Activated B cell treated with CpG ODN at 0.5 μM for 24 hours (primary cell): ENCODE results near the gene NME3. TPM values are rescaled to one million over a fixed set of nuclear protein-coding genes. Genes with fewer than 3 reads are reported as not detected.

Experiments
- ATAC-seq: fragments of 200-7000 bp; cut with Tn5 transposase; one replicate; pipeline ENCODE4 v1.10.0; 2021; ENCODE audit warnings: low read depth, mild to moderate bottlenecking, moderate library complexity
- CTCF ChIA-PET: fragments of 350-600 bp; sonication (Branson Sonifier 250); formaldehyde crosslinking; loops from one replicate; lab custom pipeline; 2021; ENCODE audit warnings: antibody characterized with exemption; lab: Charles Lee
- POLR2A ChIA-PET: fragments of 350-600 bp; sonication (Branson Sonifier 250); formaldehyde crosslinking; loops from one replicate; lab custom pipeline; 2021; ENCODE audit warnings: antibody characterized with exemption; lab: Charles Lee
- DNase-seq: peaks from one replicate; pipeline ENCODE4 v3.0.0; 2022
- H3K27ac Mint-ChIP-seq: one replicate; pipeline ENCODE4 v1.8.0; 2020; ENCODE audit warnings: mixed read lengths
- H3K27me3 Mint-ChIP-seq: one replicate; pipeline ENCODE4 v1.8.0; 2021; ENCODE audit warnings: mixed read lengths
- H3K36me3 Mint-ChIP-seq: one replicate; pipeline ENCODE4 v1.8.0; 2021; ENCODE audit warnings: low read depth, mixed read lengths
- H3K4me1 Mint-ChIP-seq: one replicate; pipeline ENCODE4 v1.8.0; 2021; ENCODE audit warnings: mixed read lengths
- H3K4me3 Mint-ChIP-seq: one replicate; pipeline ENCODE4 v1.8.0; 2020; ENCODE audit warnings: mild to moderate bottlenecking, mixed read lengths
- H3K9me3 Mint-ChIP-seq: one replicate; pipeline ENCODE4 v1.8.0; 2020; ENCODE audit warnings: mixed read lengths
- intact Hi-C: fragments of 100-400 bp; cut with micrococcal nuclease; formaldehyde crosslinking; loops from one replicate; pipeline ENCODE4 v1.15.1; 2024
- total RNA-seq: library from RNA; stranded (reverse); gene quantifications from 2 replicates; pipeline ENCODE4 v1.2.3, GENCODE V29; 2022
- TF ChIP-seq, protein P1 (sequence below): fragments of 200-600 bp; IDR thresholded peaks from one replicate; pipeline ENCODE4 v1.8.0; 2022; ENCODE audit warnings: antibody characterized with exemption, mild to moderate bottlenecking

Gene NME3
- total RNA-seq, 1 donor from 2014 or later, result 57.8 TPM

DNA sequence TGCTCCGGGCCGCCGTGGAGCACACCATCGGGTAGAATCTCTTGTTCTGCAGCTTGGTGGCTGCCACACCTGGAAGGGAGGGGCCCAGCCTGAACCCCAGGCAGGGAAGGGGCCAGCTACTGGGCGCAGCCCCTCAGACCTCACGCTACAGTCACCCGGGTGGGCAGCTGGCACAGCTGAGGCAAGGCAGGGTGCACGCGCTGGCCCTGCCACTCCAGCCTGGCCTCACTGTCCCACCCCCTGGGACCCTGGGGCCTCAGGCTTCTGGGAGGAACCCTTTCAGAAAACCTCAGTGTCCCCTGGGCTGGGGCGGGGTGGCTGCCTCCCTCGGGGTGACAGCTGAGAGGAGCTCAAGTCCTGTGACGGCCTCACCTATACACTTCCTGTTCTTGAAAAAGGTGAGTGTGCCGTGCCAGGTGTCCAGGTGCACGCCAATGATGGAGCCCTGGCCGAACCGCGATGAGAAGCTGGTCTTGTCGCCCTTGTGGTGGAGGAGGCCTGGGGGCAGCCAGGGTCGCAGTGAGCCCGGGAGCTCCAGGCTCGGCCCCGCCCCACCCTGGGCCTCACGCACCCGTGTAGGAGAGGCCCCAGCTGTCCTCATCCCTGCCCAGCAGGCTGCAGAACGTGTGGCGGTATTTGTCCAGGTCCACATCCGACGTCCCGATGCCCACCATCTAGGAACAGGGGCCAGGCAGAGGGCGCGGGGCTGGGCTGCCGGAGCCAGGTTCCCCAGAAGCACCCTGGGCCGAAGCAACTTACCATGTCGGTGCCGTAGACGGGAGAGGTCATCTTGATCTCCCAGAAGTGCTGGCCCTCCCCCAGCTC, 6.2 kb upstream of the NME3 start:
- H3K4me1 Mint-ChIP-seq, result peaks cover 17% of the 10 kb centered on the region
- ATAC-seq (no peak), DNase-seq (no peak)
- no peaks in the 10 kb centered on the region for H3K27me3 Mint-ChIP-seq
- peaks cover 13% of the 10 kb centered on the region for H3K36me3 Mint-ChIP-seq
- intact Hi-C loops, result no loop called here
- H3K4me3 Mint-ChIP-seq, result no peak overlapping the region
- ChIA-PET CTCF (interaction anchor here (0.5 kb wide), 1 partner anchor 176 kb away, joined by 3 read pairs; no protein-coding TSS in a partner anchor), POLR2A (no interaction called here)
- H3K27ac Mint-ChIP-seq, result no peak overlapping the region
- no peaks in the 10 kb centered on the region for H3K9me3 Mint-ChIP-seq
- TF ChIP-seq, protein P1, sequence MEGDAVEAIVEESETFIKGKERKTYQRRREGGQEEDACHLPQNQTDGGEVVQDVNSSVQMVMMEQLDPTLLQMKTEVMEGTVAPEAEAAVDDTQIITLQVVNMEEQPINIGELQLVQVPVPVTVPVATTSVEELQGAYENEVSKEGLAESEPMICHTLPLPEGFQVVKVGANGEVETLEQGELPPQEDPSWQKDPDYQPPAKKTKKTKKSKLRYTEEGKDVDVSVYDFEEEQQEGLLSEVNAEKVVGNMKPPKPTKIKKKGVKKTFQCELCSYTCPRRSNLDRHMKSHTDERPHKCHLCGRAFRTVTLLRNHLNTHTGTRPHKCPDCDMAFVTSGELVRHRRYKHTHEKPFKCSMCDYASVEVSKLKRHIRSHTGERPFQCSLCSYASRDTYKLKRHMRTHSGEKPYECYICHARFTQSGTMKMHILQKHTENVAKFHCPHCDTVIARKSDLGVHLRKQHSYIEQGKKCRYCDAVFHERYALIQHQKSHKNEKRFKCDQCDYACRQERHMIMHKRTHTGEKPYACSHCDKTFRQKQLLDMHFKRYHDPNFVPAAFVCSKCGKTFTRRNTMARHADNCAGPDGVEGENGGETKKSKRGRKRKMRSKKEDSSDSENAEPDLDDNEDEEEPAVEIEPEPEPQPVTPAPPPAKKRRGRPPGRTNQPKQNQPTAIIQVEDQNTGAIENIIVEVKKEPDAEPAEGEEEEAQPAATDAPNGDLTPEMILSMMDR, result no peak

DNA sequence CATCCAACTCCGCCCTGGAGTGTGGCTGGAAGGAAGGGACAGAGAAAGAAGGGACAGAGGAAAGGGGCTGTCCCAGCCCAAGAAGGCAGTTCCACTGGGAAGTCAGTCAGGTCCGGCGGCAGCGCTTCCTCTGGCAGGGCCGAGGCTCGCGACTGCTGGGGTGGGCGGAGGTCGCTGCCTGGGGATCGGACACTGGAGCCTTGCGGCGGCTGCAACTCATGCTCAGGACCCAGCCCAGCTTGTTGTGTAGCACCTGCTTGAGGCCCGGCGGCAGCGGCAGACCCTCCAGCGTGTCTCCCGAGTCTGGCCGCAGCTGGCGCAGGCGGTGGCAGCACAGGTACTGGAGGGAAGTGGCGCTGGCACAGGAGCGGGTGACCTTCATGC, 5.6 kb upstream of the NME3 start:
- DNase-seq (no peak), ATAC-seq (no peak)
- H3K27me3 Mint-ChIP-seq, result no peaks in the 10 kb centered on the region
- no peak overlapping the region for H3K4me3 Mint-ChIP-seq
- TF ChIP-seq, protein P1, result no peak
- intact Hi-C loops, result no loop called here
- CTCF ChIA-PET, result no interaction called here
- H3K27ac Mint-ChIP-seq, result no peak overlapping the region
- H3K4me1 Mint-ChIP-seq, result peaks cover 20% of the 10 kb centered on the region
- H3K9me3 Mint-ChIP-seq, result no peaks in the 10 kb centered on the region
- POLR2A ChIA-PET, result no interaction called here
- H3K36me3 Mint-ChIP-seq, result peaks cover 17% of the 10 kb centered on the region

DNA sequence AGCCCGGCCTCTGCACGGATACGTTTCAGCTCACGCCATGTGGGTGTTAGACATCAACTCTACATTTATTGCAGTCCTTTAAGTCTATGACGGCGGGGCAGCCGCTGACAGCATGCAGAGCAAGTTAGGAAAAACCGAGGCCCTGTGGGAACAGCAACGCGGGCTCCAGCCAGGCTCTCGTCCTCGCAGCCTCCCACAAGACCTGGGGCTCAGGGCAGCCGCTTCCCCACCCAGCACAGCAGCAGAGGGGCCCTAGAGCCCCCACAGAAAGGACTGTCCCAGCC, 5.3 kb upstream of the NME3 start:
- ChIA-PET POLR2A (no interaction called here), CTCF (no interaction called here)
- no peaks in the 10 kb centered on the region for H3K9me3 Mint-ChIP-seq
- peaks cover 19% of the 10 kb centered on the region for H3K36me3 Mint-ChIP-seq
- intact Hi-C loops, result no loop called here
- H3K4me1 Mint-ChIP-seq, result peaks cover 20% of the 10 kb centered on the region
- no peak overlapping the region for H3K4me3 Mint-ChIP-seq
- ATAC-seq (no peak), DNase-seq (no peak)
- H3K27ac Mint-ChIP-seq, result no peak overlapping the region
- H3K27me3 Mint-ChIP-seq, result no peaks in the 10 kb centered on the region
- TF ChIP-seq, protein P1, result no peak

DNA sequence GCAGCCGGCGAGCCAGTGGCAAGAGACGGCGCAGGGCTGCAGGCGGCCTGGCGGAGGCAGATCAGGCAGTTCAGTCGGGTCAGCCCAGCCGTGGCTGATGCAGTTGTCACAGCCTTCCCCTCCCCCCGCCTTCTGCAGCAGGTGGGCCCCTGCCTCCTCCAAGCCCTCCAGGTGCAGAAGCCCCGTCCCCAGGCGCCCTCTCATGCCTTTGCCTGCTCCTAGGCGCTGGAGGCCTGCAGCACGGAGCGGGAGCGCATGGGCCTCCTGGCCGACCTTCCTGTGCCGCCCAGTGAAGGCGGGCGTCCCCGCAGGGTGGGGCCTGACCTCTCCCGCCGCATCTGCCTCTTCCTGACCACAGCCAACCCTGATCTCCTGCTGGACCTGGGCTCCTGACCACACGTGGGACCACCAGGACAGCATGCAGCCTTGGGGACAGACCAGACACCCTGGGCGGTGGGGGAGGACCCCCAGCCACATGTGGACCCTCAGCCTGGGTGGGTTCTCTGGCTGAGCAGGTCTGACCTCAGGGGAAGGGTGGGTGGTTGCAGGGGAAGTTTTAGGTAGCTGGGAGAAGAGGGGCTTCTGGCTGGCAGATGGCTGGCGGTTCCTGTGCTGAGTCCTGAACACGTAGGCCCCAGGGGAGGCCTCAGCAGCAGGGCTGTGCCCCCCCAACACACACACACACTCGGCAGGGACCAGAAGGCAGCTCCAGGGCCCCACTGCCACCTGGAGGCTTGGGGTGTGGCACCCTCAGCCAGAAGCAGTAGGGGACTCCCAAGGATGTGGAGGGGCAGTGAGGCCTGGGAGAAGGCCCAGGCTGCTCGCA, 4.7 kb upstream of the NME3 start:
- ATAC-seq (no peak), DNase-seq (no peak)
- no peaks in the 10 kb centered on the region for H3K27me3 Mint-ChIP-seq
- CTCF ChIA-PET, result no interaction called here
- TF ChIP-seq, protein P1, result no peak
- POLR2A ChIA-PET, result no interaction called here
- H3K4me1 Mint-ChIP-seq, result peaks cover 15% of the 10 kb centered on the region
- H3K9me3 Mint-ChIP-seq, result no peaks in the 10 kb centered on the region
- no peak overlapping the region for H3K4me3 Mint-ChIP-seq
- intact Hi-C loops, result no loop called here
- no peak overlapping the region for H3K27ac Mint-ChIP-seq
- H3K36me3 Mint-ChIP-seq, result peaks cover 19% of the 10 kb centered on the region
